ENCODE measurements around the gene MAGI1. TPM values are rescaled to one million over a fixed set of nuclear protein-coding genes. Genes with fewer than 3 reads are reported as not detected.

The MAGI1 gene
- total RNA-seq, 6 donors from 2014 or later: 33.0 to 72.9 (median 62.4) TPM

DNA sequence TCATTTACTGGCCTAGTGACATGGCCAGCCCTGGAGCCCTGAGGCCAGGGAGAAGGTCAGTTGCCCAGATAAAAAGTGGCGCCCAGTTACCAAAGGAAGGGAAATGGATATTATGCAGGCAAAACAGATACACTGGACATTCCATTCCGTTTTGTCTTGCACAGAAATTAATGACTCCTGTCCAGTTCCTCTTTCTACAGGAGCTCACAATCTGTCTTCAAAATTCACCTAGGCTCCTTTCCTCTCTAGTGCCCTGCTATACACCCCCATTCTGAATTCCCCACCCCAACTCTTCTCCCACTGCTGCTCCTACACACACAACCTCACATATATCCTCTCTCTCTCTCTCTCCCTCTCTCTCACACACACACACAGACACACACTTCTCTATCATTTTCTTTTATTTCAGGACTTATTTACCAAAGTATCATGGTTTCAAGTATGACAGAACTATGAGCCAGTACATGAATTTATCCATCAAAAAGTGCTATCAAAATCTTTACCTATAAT, 229.0 kb downstream of the MAGI1 start:
- no peaks in the 10 kb centered on the region for H3K9me3 ChIP-seq
- DNase-seq (no peak), ATAC-seq (ENCODE audit: low FRiP score in 2 of 2) (no peak)
- no peak overlapping the region for H3K4me3 ChIP-seq
- no peak for TF ChIP-seq POLR2A (IDR thresholded peaks at IDR 0.05)
- no peak for TF ChIP-seq POLR2AphosphoS5 (IDR thresholded peaks at IDR 0.05)
- TF ChIP-seq EP300 (IDR thresholded peaks at IDR 0.05): no peak
- no peak for TF ChIP-seq CTCF (IDR thresholded peaks at IDR 0.05)
- no peak overlapping the region for H3K27ac ChIP-seq
- peaks cover 0 to 3% (median 0%) of the 10 kb centered on the region in 4 donors for H3K4me1 ChIP-seq
- WGBS, 2 donors: 66 to 88% methylated on average over 2 of the region's 2 CpGs
- no peaks in the 10 kb centered on the region for H3K36me3 ChIP-seq
- no peaks in the 10 kb centered on the region for H3K27me3 ChIP-seq

DNA sequence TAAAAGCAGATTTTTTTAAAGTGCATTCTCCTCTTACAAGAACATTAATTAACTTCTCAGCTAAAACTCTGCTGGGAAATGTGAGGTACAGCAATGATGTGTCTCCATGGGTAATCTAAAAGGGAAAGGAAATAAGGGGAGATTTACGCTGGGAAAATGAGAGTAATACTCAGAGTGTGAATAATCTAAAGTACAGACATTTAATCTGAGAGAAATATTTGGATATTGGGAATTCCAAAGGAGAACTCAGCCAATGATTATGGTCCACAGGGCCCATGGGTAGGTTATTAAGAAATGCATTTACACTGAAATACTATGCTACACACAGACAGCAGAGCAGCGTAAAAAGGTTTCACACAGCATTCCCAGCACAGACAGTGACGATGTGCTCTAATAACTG, 229.9 kb downstream of the MAGI1 start:
- Histone ChIP-seq H3K27ac (no peak overlapping the region), H3K4me3 (no peak overlapping the region), H3K27me3 (no peaks in the 10 kb centered on the region), H3K36me3 (no peaks in the 10 kb centered on the region), H3K4me1 (peaks cover 0 to 3% (median 0%) of the 10 kb centered on the region in 4 donors), H3K9me3 (no peaks in the 10 kb centered on the region)
- no peak for DNase-seq
- TF ChIP-seq CTCF (IDR thresholded peaks at IDR 0.05): no peak
- no peak for TF ChIP-seq POLR2A (IDR thresholded peaks at IDR 0.05)
- no peak for TF ChIP-seq POLR2AphosphoS5 (IDR thresholded peaks at IDR 0.05)
- no peak for TF ChIP-seq EP300 (IDR thresholded peaks at IDR 0.05)
- WGBS, 2 donors: 95 to 96% methylated on average over 3 of the region's 3 CpGs
- no peak for ATAC-seq (ENCODE audit: low FRiP score in 2 of 2)

GRCh38 chr3:65808407-65808806, 230.3 kb downstream of the MAGI1 start:
- WGBS, 2 donors: 86 to 87% methylated on average over 6 of the region's 6 CpGs
- Histone ChIP-seq H3K9me3 (no peaks in the 10 kb centered on the region), H3K36me3 (no peaks in the 10 kb centered on the region), H3K4me3 (no peak overlapping the region), H3K4me1 (peaks cover 0 to 3% (median 0%) of the 10 kb centered on the region in 4 donors), H3K27ac (no peak overlapping the region), H3K27me3 (no peaks in the 10 kb centered on the region)
- no peak for ATAC-seq (ENCODE audit: low FRiP score in 2 of 2)
- DNase-seq: no peak
- TF ChIP-seq POLR2AphosphoS5 (IDR thresholded peaks at IDR 0.05): no peak
- no peak for TF ChIP-seq POLR2A (IDR thresholded peaks at IDR 0.05)
- TF ChIP-seq CTCF (IDR thresholded peaks at IDR 0.05): no peak
- no peak for TF ChIP-seq EP300 (IDR thresholded peaks at IDR 0.05)

GRCh38 chr3:65807225-65807624, 231.5 kb downstream of the MAGI1 start:
- Histone ChIP-seq H3K27ac (no peak overlapping the region), H3K4me1 (peaks cover 0 to 3% (median 0%) of the 10 kb centered on the region in 4 donors), H3K36me3 (no peaks in the 10 kb centered on the region), H3K27me3 (no peaks in the 10 kb centered on the region), H3K4me3 (no peak overlapping the region), H3K9me3 (no peaks in the 10 kb centered on the region)
- 81 to 83% methylated on average over 5 of the region's 5 CpGs for WGBS, 2 donors
- no peak for TF ChIP-seq POLR2A (IDR thresholded peaks at IDR 0.05)
- DNase-seq: no peak
- no peak for ATAC-seq (ENCODE audit: low FRiP score in 2 of 2)

- Histone ChIP-seq H3K27me3 (no peaks in the 10 kb centered on the region), H3K4me1 (peaks cover 0 to 3% (median 0%) of the 10 kb centered on the region in 4 donors), H3K27ac (no peak overlapping the region), H3K36me3 (no peaks in the 10 kb centered on the region), H3K4me3 (no peak overlapping the region), H3K9me3 (no peaks in the 10 kb centered on the region)
- 71% methylated on average over 1 of the region's 1 CpG for WGBS, 2 donors
- DNase-seq: no peak
- no peak for ATAC-seq (ENCODE audit: low FRiP score in 2 of 2)
- TF ChIP-seq POLR2AphosphoS5 (IDR thresholded peaks at IDR 0.05) (no peak), CTCF (IDR thresholded peaks at IDR 0.05) (no peak), POLR2A (IDR thresholded peaks at IDR 0.05) (no peak), EP300 (IDR thresholded peaks at IDR 0.05) (no peak)
These were observed 232.1 kb downstream of the MAGI1 start for GRCh38 chr3:65806600-65806999.
